ENCODE data around the gene MAB21L4. TPM values are rescaled to one million over a fixed set of nuclear protein-coding genes. Genes with fewer than 3 reads are reported as not detected.

MAB21L4 gene
- total RNA-seq, 1 donor from 2014 or later: not detected

DNA sequence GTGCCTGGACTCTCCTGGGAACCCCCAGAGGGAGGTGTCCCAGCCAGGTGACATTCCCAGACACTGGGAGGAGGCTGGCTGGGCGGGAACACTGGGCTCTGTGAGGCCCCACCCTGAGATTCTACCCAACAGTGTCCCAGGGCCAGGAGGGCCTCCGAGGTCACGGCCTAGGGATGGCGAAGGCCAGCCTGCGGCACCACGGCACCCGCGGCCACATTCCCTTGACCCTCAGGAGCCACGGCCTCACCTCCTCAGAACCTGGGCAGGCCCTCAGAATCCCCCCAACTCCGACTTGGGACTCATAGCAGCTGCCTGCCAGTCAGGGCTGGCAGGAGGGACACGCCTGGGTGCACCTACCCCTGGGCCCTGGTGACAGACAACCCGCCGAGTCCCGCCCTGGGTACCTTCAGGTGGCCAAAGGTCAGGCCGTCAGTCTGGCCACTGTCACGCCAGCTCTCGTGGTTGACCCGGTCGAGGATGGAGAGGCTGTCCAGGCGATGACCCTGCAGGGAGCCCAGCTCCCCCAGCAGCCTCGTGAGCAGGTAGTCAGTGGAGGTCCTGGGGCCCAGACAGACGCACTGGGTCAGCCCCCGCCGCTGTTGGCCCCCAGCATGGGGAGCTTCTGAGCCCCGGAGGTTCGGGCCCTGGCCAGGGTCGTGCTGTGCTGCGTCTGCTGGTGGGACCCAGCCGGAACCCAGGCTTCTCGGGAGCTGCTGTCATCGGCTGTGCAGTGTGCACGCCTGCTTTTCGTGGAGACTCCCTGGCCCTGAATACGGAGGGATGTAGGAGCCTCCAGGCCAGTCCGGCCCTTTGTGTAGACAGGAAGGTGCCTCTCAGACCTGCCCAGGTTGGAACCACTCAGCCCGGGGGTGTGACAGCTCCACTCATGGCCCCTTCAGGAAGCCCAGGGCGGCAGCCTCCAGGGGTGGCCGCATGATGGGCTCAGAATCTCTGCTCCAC, 6.1 kb downstream of the MAB21L4 start:
- peaks cover 4% of the 10 kb centered on the region for H3K36me3 Mint-ChIP-seq (ENCODE audit: low read depth, unreplicated experiment)
- no peak overlapping the region for H3K27ac Mint-ChIP-seq (ENCODE audit: unreplicated experiment)
- H3K9me3 Mint-ChIP-seq (ENCODE audit: unreplicated experiment): no peaks in the 10 kb centered on the region
- no peak for TF ChIP-seq CTCF (IDR thresholded peaks at IDR 0.05; ENCODE audit: unreplicated experiment)
- H3K27me3 Mint-ChIP-seq (ENCODE audit: unreplicated experiment): peaks cover 7% of the 10 kb centered on the region
- peaks cover 13% of the 10 kb centered on the region for H3K4me1 Mint-ChIP-seq (ENCODE audit: unreplicated experiment)
- DNase-seq (ENCODE audit: low spot score): no peak
- H3K4me3 Mint-ChIP-seq (ENCODE audit: unreplicated experiment): no peak overlapping the region

DNA sequence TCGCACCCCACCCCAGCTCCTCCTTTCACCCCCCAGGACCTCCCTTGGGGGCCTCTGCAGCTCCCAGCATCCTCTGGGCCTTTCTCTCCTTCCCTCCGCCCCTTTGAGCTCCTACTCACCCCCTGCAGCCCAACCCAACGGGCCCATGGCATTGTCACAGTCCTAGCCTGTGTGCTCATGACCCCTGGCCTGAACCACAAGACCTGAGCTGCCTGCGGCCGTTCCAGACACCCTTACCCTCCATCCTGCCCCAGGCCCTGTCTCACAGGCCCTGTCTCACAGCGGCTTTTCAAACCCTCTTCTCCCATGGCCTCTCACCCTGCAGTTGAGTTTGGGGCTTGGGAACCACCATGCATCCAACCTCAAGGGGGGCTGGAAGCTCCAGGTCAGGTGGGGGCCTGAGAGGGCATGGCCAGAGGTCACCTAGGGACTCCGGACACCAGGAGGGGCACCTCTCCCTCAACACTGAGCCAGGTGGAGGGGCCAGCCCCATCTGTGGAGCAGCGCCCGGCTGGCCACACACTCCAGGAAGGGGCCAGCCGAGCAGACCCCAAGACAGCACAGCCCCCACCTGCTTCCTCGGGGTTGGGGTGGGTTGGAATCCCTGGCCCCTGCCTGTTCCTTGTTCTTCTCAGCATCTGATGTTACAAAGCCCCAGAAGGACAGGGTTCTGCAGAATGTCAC, 6.9 kb downstream of the MAB21L4 start:
- peaks cover 7% of the 10 kb centered on the region for H3K27me3 Mint-ChIP-seq (ENCODE audit: unreplicated experiment)
- H3K4me1 Mint-ChIP-seq (ENCODE audit: unreplicated experiment): peaks cover 13% of the 10 kb centered on the region
- DNase-seq (ENCODE audit: low spot score): no peak
- no peak overlapping the region for H3K4me3 Mint-ChIP-seq (ENCODE audit: unreplicated experiment)
- H3K9me3 Mint-ChIP-seq (ENCODE audit: unreplicated experiment): no peaks in the 10 kb centered on the region
- TF ChIP-seq CTCF (IDR thresholded peaks at IDR 0.05; ENCODE audit: unreplicated experiment): no peak
- H3K36me3 Mint-ChIP-seq (ENCODE audit: low read depth, unreplicated experiment): peaks cover 4% of the 10 kb centered on the region
- no peak overlapping the region for H3K27ac Mint-ChIP-seq (ENCODE audit: unreplicated experiment)

DNA sequence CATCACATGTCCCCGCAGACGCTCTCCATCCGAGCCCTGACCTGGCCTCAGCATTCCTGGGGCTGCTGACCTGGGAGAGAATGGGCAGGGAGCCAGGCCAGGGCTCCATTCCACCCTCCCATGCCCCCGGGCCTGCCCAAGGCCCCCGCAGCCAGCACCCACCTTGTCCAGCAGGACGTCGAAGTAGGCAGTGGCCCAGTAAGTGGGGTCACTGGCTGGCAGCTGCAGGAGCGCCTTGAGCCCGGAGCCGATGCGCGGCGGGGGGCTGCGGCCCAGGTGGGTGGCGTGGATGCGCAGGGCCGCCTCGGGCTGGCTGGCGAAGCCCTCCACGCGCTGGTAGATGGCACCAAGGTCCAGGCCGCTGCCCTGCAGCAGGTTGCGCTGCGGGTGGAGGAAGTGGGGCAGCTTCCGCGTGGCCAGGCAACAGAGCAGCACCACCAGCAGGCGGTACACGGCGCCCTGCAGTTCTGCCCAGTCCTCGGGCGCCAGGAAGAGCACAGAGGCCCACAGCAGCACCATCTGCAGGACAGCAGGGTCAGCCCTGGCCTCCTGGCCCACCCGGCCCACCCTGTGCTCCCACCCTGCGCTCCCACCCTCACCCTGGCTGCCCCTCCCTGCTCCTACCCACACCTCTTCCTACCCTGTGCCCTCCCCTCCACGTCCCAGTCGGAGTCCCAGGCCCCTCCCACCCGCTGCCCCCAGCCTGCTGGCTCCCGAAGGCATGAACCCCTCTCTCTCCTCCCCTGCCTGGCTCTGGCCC, 7.6 kb downstream of the MAB21L4 start:
- DNase-seq (ENCODE audit: low spot score): no peak
- no peaks in the 10 kb centered on the region for H3K9me3 Mint-ChIP-seq (ENCODE audit: unreplicated experiment)
- H3K4me1 Mint-ChIP-seq (ENCODE audit: unreplicated experiment): peaks cover 13% of the 10 kb centered on the region
- H3K27ac Mint-ChIP-seq (ENCODE audit: unreplicated experiment): no peak overlapping the region
- TF ChIP-seq CTCF (IDR thresholded peaks at IDR 0.05; ENCODE audit: unreplicated experiment): no peak
- peaks cover 4% of the 10 kb centered on the region for H3K36me3 Mint-ChIP-seq (ENCODE audit: low read depth, unreplicated experiment)
- peaks cover 7% of the 10 kb centered on the region for H3K27me3 Mint-ChIP-seq (ENCODE audit: unreplicated experiment)
- H3K4me3 Mint-ChIP-seq (ENCODE audit: unreplicated experiment): no peak overlapping the region

DNA sequence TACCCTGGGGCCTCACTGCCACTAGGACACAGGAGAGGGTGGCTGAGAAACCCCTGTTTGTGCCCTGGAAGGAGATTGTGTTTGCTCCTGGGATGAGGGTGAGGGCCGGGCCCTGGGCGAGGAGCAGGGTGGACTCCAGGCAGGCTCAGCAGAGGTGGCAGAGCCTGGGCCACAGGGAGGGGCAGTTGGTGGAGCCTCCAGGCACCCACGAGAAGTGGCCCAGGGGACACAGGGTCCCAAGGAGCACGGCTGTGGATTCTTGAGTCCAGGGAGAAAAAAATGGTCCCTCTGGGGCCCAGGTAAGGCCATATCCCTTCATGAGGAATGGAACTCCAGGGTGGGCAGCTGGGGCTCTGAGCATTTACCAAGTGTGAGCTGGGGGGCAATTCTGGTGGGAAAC, 8.3 kb downstream of the MAB21L4 start:
- no peak for DNase-seq (ENCODE audit: low spot score)
- peaks cover 7% of the 10 kb centered on the region for H3K27me3 Mint-ChIP-seq (ENCODE audit: unreplicated experiment)
- no peak overlapping the region for H3K27ac Mint-ChIP-seq (ENCODE audit: unreplicated experiment)
- H3K36me3 Mint-ChIP-seq (ENCODE audit: low read depth, unreplicated experiment): peaks cover 4% of the 10 kb centered on the region
- H3K4me3 Mint-ChIP-seq (ENCODE audit: unreplicated experiment): no peak overlapping the region
- H3K4me1 Mint-ChIP-seq (ENCODE audit: unreplicated experiment): peaks cover 13% of the 10 kb centered on the region
- H3K9me3 Mint-ChIP-seq (ENCODE audit: unreplicated experiment): no peaks in the 10 kb centered on the region
- TF ChIP-seq CTCF (IDR thresholded peaks at IDR 0.05; ENCODE audit: unreplicated experiment): no peak

All from endothelial cell (in vitro differentiated cells).